CD4-positive, CD25-positive, alpha-beta regulatory T cell (primary cell): ENCODE measurements around the gene TSPAN9. TPM values are rescaled to one million over a fixed set of nuclear protein-coding genes. Genes with fewer than 3 reads are reported as not detected.

Experiments
- ATAC-seq, 2 donors: fragments of 150-1000 bp; cut with Tn5 transposase; one replicate each; pipeline ENCODE4 v1.10.0; 2021; ENCODE audit warnings: low read depth in 2 of 2, moderate number of reproducible peaks in 2 of 2, moderate library complexity in 1 of 2
- DNase-seq, 3 donors: peaks; one replicate each; pipeline versions ENCODE4 v3.0.0 to v3.0.0-alpha.2; 2012 to 2022; ENCODE audit warnings: mixed read lengths in 1 of 3
- H3K27ac ChIP-seq: one replicate; pipeline ENCODE4 v1.7.0; 2013; ENCODE audit warnings: mild to moderate bottlenecking, low read length; ENCODE audit not compliant: insufficient read depth, poor library complexity, severe bottlenecking
- H3K27me3 ChIP-seq: one replicate; pipeline ENCODE4 v1.7.0; 2013; ENCODE audit warnings: low read length; ENCODE audit not compliant: control insufficient read depth, insufficient read depth
- H3K36me3 ChIP-seq: one replicate; pipeline ENCODE4 v1.7.0; 2013; ENCODE audit warnings: mild to moderate bottlenecking, low read length, moderate library complexity; ENCODE audit not compliant: control insufficient read depth, insufficient read depth
- H3K4me1 ChIP-seq: 2 replicates; pipeline ENCODE4 v1.7.0; 2013; ENCODE audit warnings: mild to moderate bottlenecking, low read length; ENCODE audit not compliant: insufficient read depth, control insufficient read depth, poor library complexity, severe bottlenecking
- H3K4me3 ChIP-seq: one replicate; pipeline ENCODE4 v1.7.0; 2013; ENCODE audit warnings: low read depth, mild to moderate bottlenecking, low read length, moderate library complexity
- H3K9me3 ChIP-seq, 2 experiments: 1 replicate in 1 of 2; 2 replicates in 1 of 2; pipeline ENCODE4 v1.7.0; 2013; ENCODE audit warnings: low read length in 2 of 2, mild to moderate bottlenecking in 1 of 2, moderate library complexity in 1 of 2; ENCODE audit not compliant: control insufficient read depth in 2 of 2
- H3K27ac Mint-ChIP-seq, 3 donors: one replicate each; pipeline ENCODE4 v1.8.0; 2020 to 2022; ENCODE audit warnings: mild to moderate bottlenecking in 3 of 3, mixed read lengths in 3 of 3, moderate library complexity in 2 of 3
- H3K27me3 Mint-ChIP-seq: one replicate; pipeline ENCODE4 v1.8.0; 2022; ENCODE audit warnings: mild to moderate bottlenecking, mixed read lengths
- H3K36me3 Mint-ChIP-seq: one replicate; pipeline ENCODE4 v1.8.0; 2020; ENCODE audit warnings: mixed read lengths
- H3K4me1 Mint-ChIP-seq, 4 donors: one replicate each; pipeline ENCODE4 v1.8.0; 2020 to 2022; ENCODE audit warnings: mixed read lengths in 4 of 4, mild to moderate bottlenecking in 1 of 4
- H3K4me3 Mint-ChIP-seq, 4 donors: one replicate each; pipeline ENCODE4 v1.8.0; 2020 to 2022; ENCODE audit warnings: mild to moderate bottlenecking in 4 of 4, mixed read lengths in 4 of 4, moderate library complexity in 3 of 4
- H3K9me3 Mint-ChIP-seq, 7 donors: one replicate each; pipeline ENCODE4 v1.8.0; 2020 to 2022; ENCODE audit warnings: mixed read lengths in 7 of 7, mild to moderate bottlenecking in 3 of 7, moderate library complexity in 2 of 7
- polyA plus RNA-seq, 4 donors: library from polyadenylated mRNA; unstranded; fragments of 300-500 nt; fragmentation: Illumina TruSeq; gene quantifications; one replicate each; pipeline ENCODE4 v1.2.3, GENCODE V29; 2021
- total RNA-seq: library from RNA; stranded (reverse); gene quantifications from one replicate; pipeline ENCODE4 v1.2.3, GENCODE V29; 2022

Gene TSPAN9
- total and polyA plus RNA-seq, 5 donors from 2014 or later = 0.09 to 1.2 (median 0.30) TPM; not detected in 1

- ATAC-seq (no peak), DNase-seq (no peak)
- no peaks in the 10 kb centered on the region for H3K4me1 Mint-ChIP-seq
- H3K9me3 ChIP-seq = no peaks in the 10 kb centered on the region
- H3K36me3 ChIP-seq = no peaks in the 10 kb centered on the region
- H3K4me3 ChIP-seq = no peak overlapping the region
- H3K4me1 ChIP-seq = no peaks in the 10 kb centered on the region
- no peak overlapping the region for H3K27ac Mint-ChIP-seq
- peaks cover 5% of the 10 kb centered on the region for H3K27me3 Mint-ChIP-seq
- H3K27ac ChIP-seq = no peak overlapping the region
- H3K4me3 Mint-ChIP-seq = no peak overlapping the region
- H3K36me3 Mint-ChIP-seq = no peaks in the 10 kb centered on the region
- peaks cover 0 to 1% (median 0%) of the 10 kb centered on the region in 7 donors for H3K9me3 Mint-ChIP-seq
- H3K27me3 ChIP-seq = no peaks in the 10 kb centered on the region
Measured at GRCh38 chr12:3308063-3308462, 230.9 kb downstream of the TSPAN9 start.

DNA sequence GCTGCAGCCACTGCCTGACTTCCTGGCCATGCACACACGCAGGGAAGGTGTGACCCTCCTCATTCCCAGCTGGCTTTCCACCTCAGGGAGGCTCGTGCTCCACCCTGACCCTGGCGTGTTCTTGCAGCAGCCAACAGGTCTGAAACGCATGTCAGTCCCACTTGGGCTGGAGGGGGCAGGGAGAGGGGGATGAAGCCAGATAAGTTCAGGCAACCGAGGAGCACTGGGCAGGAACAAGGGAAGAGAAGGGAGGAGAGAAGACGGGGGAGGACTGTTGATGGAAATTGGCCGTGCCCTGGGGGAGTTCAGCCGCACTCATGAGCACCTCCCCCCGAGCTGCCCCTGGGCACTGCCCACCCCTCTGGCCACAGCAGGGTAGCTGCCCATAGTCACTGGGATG lies 231.4 kb downstream of the TSPAN9 start:
- no peaks in the 10 kb centered on the region for H3K4me1 Mint-ChIP-seq
- Histone ChIP-seq H3K4me1 (no peaks in the 10 kb centered on the region), H3K4me3 (no peak overlapping the region), H3K9me3 (no peaks in the 10 kb centered on the region), H3K27me3 (no peaks in the 10 kb centered on the region), H3K36me3 (no peaks in the 10 kb centered on the region), H3K27ac (no peak overlapping the region)
- no peak overlapping the region for H3K27ac Mint-ChIP-seq
- H3K36me3 Mint-ChIP-seq = no peaks in the 10 kb centered on the region
- peaks cover 0 to 1% (median 0%) of the 10 kb centered on the region in 7 donors for H3K9me3 Mint-ChIP-seq
- DNase-seq = no peak
- H3K27me3 Mint-ChIP-seq = peaks cover 5% of the 10 kb centered on the region
- no peak overlapping the region for H3K4me3 Mint-ChIP-seq
- no peak for ATAC-seq

GRCh38 chr12:3309805-3310204 lies 232.6 kb downstream of the TSPAN9 start:
- H3K9me3 Mint-ChIP-seq = peaks cover 0 to 1% (median 0%) of the 10 kb centered on the region in 7 donors
- DNase-seq (no peak), ATAC-seq (no peak)
- Histone ChIP-seq H3K4me1 (no peaks in the 10 kb centered on the region), H3K4me3 (no peak overlapping the region), H3K36me3 (no peaks in the 10 kb centered on the region), H3K9me3 (no peaks in the 10 kb centered on the region), H3K27me3 (no peaks in the 10 kb centered on the region), H3K27ac (no peak overlapping the region)
- H3K36me3 Mint-ChIP-seq = no peaks in the 10 kb centered on the region
- peaks cover 7% of the 10 kb centered on the region for H3K27me3 Mint-ChIP-seq
- no peaks in the 10 kb centered on the region for H3K4me1 Mint-ChIP-seq
- no peak overlapping the region for H3K27ac Mint-ChIP-seq
- H3K4me3 Mint-ChIP-seq = no peak overlapping the region

DNA sequence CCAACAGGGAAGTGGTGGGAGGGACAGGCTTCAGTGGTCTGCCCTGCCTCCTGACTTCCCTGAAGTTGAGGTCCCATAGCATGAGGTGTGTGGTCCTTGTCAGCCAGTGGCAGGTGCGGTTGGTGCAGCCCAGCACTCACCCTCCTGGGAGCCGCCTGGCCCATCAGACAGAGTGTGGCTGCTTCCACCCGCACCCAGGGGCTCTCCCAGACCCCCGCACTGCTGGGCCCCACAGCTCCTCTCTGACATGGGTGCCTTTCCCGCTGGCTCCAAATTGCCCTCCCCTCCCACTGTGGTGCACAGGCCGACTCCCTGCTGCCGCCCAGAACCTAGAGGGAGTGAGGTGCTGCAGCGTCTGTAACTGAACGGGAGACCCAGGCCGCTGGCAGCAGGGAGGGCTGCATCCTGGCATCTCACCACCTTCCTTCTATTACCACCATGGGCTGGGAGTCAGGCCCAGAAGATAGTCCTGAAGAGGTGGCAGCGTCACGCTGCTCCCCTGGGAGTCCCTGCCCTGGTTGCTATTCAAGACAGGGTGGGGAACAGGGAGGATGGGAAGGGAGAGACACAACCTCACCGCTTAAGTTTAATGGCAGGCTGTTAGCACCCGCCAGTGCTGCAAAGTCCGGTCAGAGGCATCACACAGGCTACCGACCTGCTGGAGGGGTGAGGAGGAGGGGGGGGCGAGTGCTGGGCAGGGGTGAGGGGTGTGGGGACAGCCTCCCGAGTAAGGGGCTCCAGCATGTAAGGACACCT lies 233.3 kb downstream of the TSPAN9 start:
- Mint-ChIP-seq H3K36me3 (no peaks in the 10 kb centered on the region), H3K4me3 (no peak overlapping the region), H3K27me3 (peaks cover 9% of the 10 kb centered on the region), H3K4me1 (no peaks in the 10 kb centered on the region), H3K27ac (no peak overlapping the region), H3K9me3 (peaks cover 0 to 1% (median 0%) of the 10 kb centered on the region in 7 donors)
- Histone ChIP-seq H3K27ac (no peak overlapping the region), H3K4me1 (no peaks in the 10 kb centered on the region), H3K36me3 (no peaks in the 10 kb centered on the region), H3K27me3 (no peaks in the 10 kb centered on the region), H3K4me3 (no peak overlapping the region), H3K9me3 (no peaks in the 10 kb centered on the region)
- DNase-seq = no peak
- ATAC-seq = no peak

GRCh38 chr12:3311027-3311402 lies 233.8 kb downstream of the TSPAN9 start:
- no peaks in the 10 kb centered on the region for H3K4me1 ChIP-seq
- H3K36me3 ChIP-seq = no peaks in the 10 kb centered on the region
- no peaks in the 10 kb centered on the region for H3K4me1 Mint-ChIP-seq
- no peak for DNase-seq
- peaks cover 9% of the 10 kb centered on the region for H3K27me3 Mint-ChIP-seq
- H3K4me3 Mint-ChIP-seq = no peak overlapping the region
- H3K9me3 ChIP-seq = no peaks in the 10 kb centered on the region
- H3K9me3 Mint-ChIP-seq = peaks cover 0 to 4% (median 0%) of the 10 kb centered on the region in 7 donors
- H3K27ac ChIP-seq = no peak overlapping the region
- H3K4me3 ChIP-seq = no peak overlapping the region
- H3K27me3 ChIP-seq = no peaks in the 10 kb centered on the region
- ATAC-seq = no peak
- no peak overlapping the region for H3K27ac Mint-ChIP-seq
- H3K36me3 Mint-ChIP-seq = no peaks in the 10 kb centered on the region

DNA sequence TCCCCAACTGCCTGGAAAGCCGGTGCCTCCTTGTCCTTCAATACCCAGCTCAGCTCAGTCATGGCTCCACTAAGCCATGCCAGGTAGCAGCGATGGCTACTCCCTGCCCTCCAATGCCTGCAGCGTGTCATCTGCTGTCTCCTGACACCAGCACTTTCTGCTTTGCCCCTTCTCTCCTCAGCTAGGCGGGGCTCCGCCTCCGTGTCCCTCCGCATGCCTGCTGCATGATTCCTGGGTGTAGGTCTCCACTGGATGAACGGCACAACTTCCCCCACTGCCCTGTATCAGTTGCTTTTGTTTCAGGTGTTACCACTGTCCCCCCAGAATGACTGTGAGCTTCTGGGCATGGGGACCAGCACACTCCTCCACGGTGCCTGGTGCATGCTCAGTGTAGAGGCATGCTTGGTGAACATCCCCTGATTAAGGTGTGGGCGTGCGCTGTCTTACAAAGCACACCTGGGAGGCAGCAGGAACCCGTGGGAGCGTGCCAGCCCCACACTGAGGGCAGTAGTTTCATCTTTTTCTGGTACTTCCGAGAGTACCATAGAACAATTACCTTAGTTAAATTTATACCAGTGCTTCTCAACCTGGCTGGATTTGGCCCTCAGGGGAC lies 234.4 kb downstream of the TSPAN9 start:
- Mint-ChIP-seq H3K27ac (no peak overlapping the region), H3K27me3 (peaks cover 9% of the 10 kb centered on the region), H3K4me3 (no peak overlapping the region), H3K9me3 (peaks cover 0 to 4% (median 0%) of the 10 kb centered on the region in 7 donors), H3K4me1 (no peaks in the 10 kb centered on the region), H3K36me3 (no peaks in the 10 kb centered on the region)
- no peak overlapping the region for H3K27ac ChIP-seq
- H3K4me3 ChIP-seq = no peak overlapping the region
- no peak for DNase-seq
- H3K9me3 ChIP-seq = no peaks in the 10 kb centered on the region
- no peaks in the 10 kb centered on the region for H3K4me1 ChIP-seq
- H3K27me3 ChIP-seq = no peaks in the 10 kb centered on the region
- no peaks in the 10 kb centered on the region for H3K36me3 ChIP-seq
- ATAC-seq = no peak

DNA sequence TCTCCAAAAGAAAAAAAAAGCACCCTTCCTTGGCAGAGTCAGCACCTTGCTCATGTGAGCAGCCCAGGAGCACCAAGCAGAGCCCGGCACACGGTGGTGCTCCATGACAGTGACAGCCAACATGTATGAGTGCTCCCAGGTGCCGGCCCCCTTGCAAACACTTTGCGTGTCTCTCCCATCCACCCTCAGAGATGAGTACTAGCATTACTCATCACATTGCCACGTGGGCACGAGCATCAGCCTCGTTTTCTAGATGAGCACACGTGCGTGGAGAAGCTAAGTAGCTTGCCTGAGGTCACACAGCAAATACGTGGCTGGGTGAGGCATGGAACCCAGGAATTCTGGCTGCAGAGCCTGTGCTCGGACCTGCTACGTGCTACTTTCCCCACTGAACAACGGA lies 235.9 kb downstream of the TSPAN9 start:
- ATAC-seq = no peak
- Mint-ChIP-seq H3K27me3 (peaks cover 7% of the 10 kb centered on the region), H3K27ac (no peak overlapping the region), H3K4me3 (no peak overlapping the region), H3K9me3 (peaks cover 0 to 4% (median 0%) of the 10 kb centered on the region in 7 donors), H3K4me1 (no peaks in the 10 kb centered on the region), H3K36me3 (no peaks in the 10 kb centered on the region)
- Histone ChIP-seq H3K9me3 (no peaks in the 10 kb centered on the region), H3K27me3 (no peaks in the 10 kb centered on the region), H3K27ac (no peak overlapping the region), H3K4me3 (no peak overlapping the region), H3K4me1 (no peaks in the 10 kb centered on the region), H3K36me3 (no peaks in the 10 kb centered on the region)
- DNase-seq = no peak
